Right forelimb (tissue), 1 donor: ENCODE data around the gene CISD1.

ENCODE experiments used
- DNase-seq: peaks from one replicate; pipeline ENCODE4 v3.0.0-alpha.2; 2018

The CISD1 gene

GRCh38 chr10:58316874-58317273, 47.9 kb downstream of the CISD1 start:
- no peak for DNase-seq

- DNase-seq: no peak
Measured at GRCh38 chr10:58318346-58318745, 49.4 kb downstream of the CISD1 start.

- DNase-seq: no peak
Measured at GRCh38 chr10:58319599-58319998, 50.6 kb downstream of the CISD1 start.

GRCh38 chr10:58320351-58321049, 51.5 kb downstream of the CISD1 start:
- no peak for DNase-seq

- no peak for DNase-seq
Measured at GRCh38 chr10:58322072-58322834, 53.3 kb downstream of the CISD1 start.

GRCh38 chr10:58322835-58323209, 53.9 kb downstream of the CISD1 start:
- no peak for DNase-seq

- peak; percentile 64 for DNase-seq
Measured at GRCh38 chr10:58326967-58327381, 58.0 kb downstream of the CISD1 start.

- DNase-seq: no peak
Measured at GRCh38 chr10:58328233-58328632, 59.3 kb downstream of the CISD1 start.

GRCh38 chr10:58330431-58330830, 61.5 kb downstream of the CISD1 start:
- no peak for DNase-seq

- no peak for DNase-seq
Measured at GRCh38 chr10:58331646-58332045, 62.7 kb downstream of the CISD1 start.

GRCh38 chr10:58334817-58335305, 65.9 kb downstream of the CISD1 start, which contains the start of gene UBE2D1:
UBE2D1 (plus strand) TSS chr10:58335006; CDS start chr10:58335202, 196 bp downstream.
- DNase-seq: peak; percentile 89

- peak; percentile 52 for DNase-seq
Measured at GRCh38 chr10:58335306-58336005, 66.5 kb downstream of the CISD1 start.

GRCh38 chr10:58336242-58336641, 67.3 kb downstream of the CISD1 start:
- DNase-seq: no peak
